Kidney tubule cell (primary cell): ENCODE measurements around the gene FGF5.
A peak's percentile ranks its signal among the peaks of the same experiment; 100 is the strongest.
"Not testable (repeated sequence)": the region's sequence is repeated elsewhere in the genome, so short reads cannot be mapped to it uniquely, and the experiment has no call there.

Experiments used
- DNase-seq: peaks from one replicate; pipeline ENCODE4 v3.0.0-alpha.2; 2018; ENCODE audit warnings: low spot score

Gene FGF5

GRCh38 chr4:80295826-80296225, 29.4 kb downstream of the FGF5 start:
- DNase-seq = peak; percentile 17

GRCh38 chr4:80301884-80302283, 35.4 kb downstream of the FGF5 start:
- DNase-seq = no peak

GRCh38 chr4:80302616-80303223, 36.3 kb downstream of the FGF5 start:
- DNase-seq = no peak

- peak; percentile 70 for DNase-seq
Measured at GRCh38 chr4:80305466-80305865, 39.0 kb downstream of the FGF5 start.

- DNase-seq = peak; percentile 72
Measured at GRCh38 chr4:80306260-80306659, 39.8 kb downstream of the FGF5 start.

- DNase-seq = peak; percentile 70
Measured at GRCh38 chr4:80307183-80307735, 40.8 kb downstream of the FGF5 start.

- peak; percentile 60 for DNase-seq
Measured at GRCh38 chr4:80307774-80308465, 41.5 kb downstream of the FGF5 start.

GRCh38 chr4:80308466-80308822, 42.0 kb downstream of the FGF5 start:
- no peak for DNase-seq

- DNase-seq = peak; percentile 86
Measured at GRCh38 chr4:80309294-80310004, 43.0 kb downstream of the FGF5 start.

- no peak for DNase-seq
Measured at GRCh38 chr4:80311130-80311529, 44.7 kb downstream of the FGF5 start.

GRCh38 chr4:80312124-80312523, 45.7 kb downstream of the FGF5 start:
- no peak for DNase-seq

- no peak for DNase-seq
Measured at GRCh38 chr4:80313627-80314026, 47.2 kb downstream of the FGF5 start.

- DNase-seq = not testable (repeated sequence)
Measured at GRCh38 chr4:80315848-80316247, 49.4 kb downstream of the FGF5 start.

- no peak for DNase-seq
Measured at GRCh38 chr4:80321341-80321740, 54.9 kb downstream of the FGF5 start.

GRCh38 chr4:80321776-80322175, 55.3 kb downstream of the FGF5 start:
- DNase-seq = no peak

GRCh38 chr4:80322716-80323115, 56.3 kb downstream of the FGF5 start:
- peak; percentile 65 for DNase-seq

GRCh38 chr4:80324171-80324570, 57.7 kb downstream of the FGF5 start:
- DNase-seq = no peak

- no peak for DNase-seq
Measured at GRCh38 chr4:80331693-80332092, 65.2 kb downstream of the FGF5 start.

GRCh38 chr4:80333121-80333520, 66.7 kb downstream of the FGF5 start:
- peak; percentile 6 for DNase-seq

GRCh38 chr4:80334568-80334967, 68.1 kb downstream of the FGF5 start:
- no peak for DNase-seq

GRCh38 chr4:80335226-80335553, 68.7 kb downstream of the FGF5 start:
- DNase-seq = no peak

GRCh38 chr4:80335554-80336358, 69.3 kb downstream of the FGF5 start, which contains the start of gene CFAP299:
CFAP299 (plus strand) TSS chr4:80335730.
- peak; percentile 91 for DNase-seq
